Left renal pelvis (tissue), 4 donors: ENCODE results near the gene C19orf25. TPM values are rescaled to one million over a fixed set of nuclear protein-coding genes. Genes with fewer than 3 reads are reported as not detected.

Experiments used
- DNase-seq, 4 donors: peaks; one replicate each; pipeline ENCODE4 v3.0.0-alpha.2; 2013; ENCODE audit warnings: low read depth in 4 of 4, low spot score in 3 of 4
- polyA plus RNA-seq, 4 donors: library from polyadenylated mRNA; unstranded; fragments of 120-200 nt; gene quantifications; one replicate each; pipeline ENCODE4 v1.2.1, GENCODE V29; 2013; ENCODE audit not compliant: insufficient read length in 4 of 4

Gene C19orf25
- polyA plus RNA-seq, 4 donors = 16.5 to 37.0 (median 21.9) TPM

- DNase-seq = no peak
Observed at GRCh38 chr19:1435378-1435989, 43.5 kb downstream of the C19orf25 start.

- DNase-seq = no peak
Observed at GRCh38 chr19:1434577-1435060, 44.4 kb downstream of the C19orf25 start.

- no peak for DNase-seq
Observed at GRCh38 chr19:1434040-1434366, 45.0 kb downstream of the C19orf25 start.

GRCh38 chr19:1433119-1434039, 45.6 kb downstream of the C19orf25 start:
- no peak for DNase-seq

- no peak for DNase-seq
Observed at GRCh38 chr19:1432507-1432887, 46.5 kb downstream of the C19orf25 start.

GRCh38 chr19:1431759-1432506, 47.1 kb downstream of the C19orf25 start:
- no peak for DNase-seq

- DNase-seq = no peak
Observed at GRCh38 chr19:1430246-1430645, 48.8 kb downstream of the C19orf25 start.

- DNase-seq = no peak
Observed at GRCh38 chr19:1429750-1430149, 49.3 kb downstream of the C19orf25 start.

- no peak for DNase-seq
Observed at GRCh38 chr19:1428738-1429391, 50.1 kb downstream of the C19orf25 start.

- DNase-seq = no peak
Observed at GRCh38 chr19:1427221-1427920, 51.6 kb downstream of the C19orf25 start.

GRCh38 chr19:1426736-1427135, 52.3 kb downstream of the C19orf25 start:
- no peak for DNase-seq

GRCh38 chr19:1425902-1426301, 53.1 kb downstream of the C19orf25 start:
- no peak for DNase-seq

GRCh38 chr19:1425102-1425837, 53.7 kb downstream of the C19orf25 start:
- DNase-seq = no peak

- DNase-seq = no peak
Observed at GRCh38 chr19:1424192-1424955, 54.6 kb downstream of the C19orf25 start.

- no peak for DNase-seq
Observed at GRCh38 chr19:1423436-1424191, 55.4 kb downstream of the C19orf25 start.
